HepG2 (cell line): ENCODE measurements around the gene ARMC2.

Source experiments
- CTCF ChIP-seq: sonication (generic); formaldehyde crosslinking; IDR thresholded peaks from 2 replicates; pipeline ENCODE4 v1.5.0; 2020; ENCODE audit warnings: mild to moderate bottlenecking, missing genetic modification reagents, moderate library complexity
- EP300 ChIP-seq, 3 experiments: sonication (generic) in 1 of 3; formaldehyde crosslinking in 1 of 3; IDR thresholded peaks; 2 replicates each; pipeline versions ENCODE4 v1.5.1 to v1.6.1; 2011 to 2020; ENCODE audit warnings: low read depth in 2 of 3, low read length in 2 of 3, borderline replicate concordance in 1 of 3, improper control_type of control experiment in 1 of 3, mild to moderate bottlenecking in 1 of 3, missing genetic modification reagents in 1 of 3, moderate library complexity in 1 of 3
- PCBP2 ChIP-seq: fragments of 200-400 bp; formaldehyde crosslinking; optimal IDR thresholded peaks from 2 replicates; pipeline ENCODE3; 2018; ENCODE audit warnings: low read length, low read depth; ENCODE audit not compliant: poor library complexity, severe bottlenecking
- POGZ ChIP-seq: sonication (generic); formaldehyde crosslinking; IDR thresholded peaks from 2 replicates; pipeline ENCODE4 v1.4.0; 2020; ENCODE audit warnings: mild to moderate bottlenecking, missing genetic modification reagents
- PPARG ChIP-seq: conservative IDR thresholded peaks from 2 replicates; pipeline ENCODE4 v1.6.1; 2016; ENCODE audit warnings: missing biosample characterization, missing genetic modification reagents
- TCF12 ChIP-seq, 2 experiments: fragments of 450-650 bp in 1 of 2; sonication (generic) in 1 of 2; formaldehyde crosslinking in 1 of 2; IDR thresholded peaks; 2 replicates each; pipeline versions ENCODE4 v1.6.1 to v1.8.0; 2017 to 2022; ENCODE audit warnings: antibody characterized with exemption in 1 of 2, mild to moderate bottlenecking in 1 of 2, missing genetic modification reagents in 1 of 2, moderate library complexity in 1 of 2
- USF2 ChIP-seq, 2 experiments: sonication (generic) in 1 of 2; formaldehyde crosslinking in 1 of 2; IDR thresholded peaks; 2 replicates each; pipeline versions ENCODE4 v1.5.1 to v1.6.1; 2011 to 2020; ENCODE audit warnings: borderline replicate concordance in 1 of 2, low read depth in 1 of 2, low read length in 1 of 2, mild to moderate bottlenecking in 1 of 2, missing genetic modification reagents in 1 of 2, moderate library complexity in 1 of 2
- ZNF790 ChIP-seq: sonication (generic); formaldehyde crosslinking; IDR thresholded peaks from 2 replicates; pipeline ENCODE4 v1.8.0; 2022; ENCODE audit warnings: missing genetic modification reagents, mild to moderate bottlenecking, borderline replicate concordance
- TF ChIP-seq, protein P1 (sequence below), 2 experiments: IDR thresholded peaks; 2 replicates each; pipeline ENCODE4 v1.6.1; 2011 to 2012; ENCODE audit warnings: low read length in 2 of 2, borderline replicate concordance in 1 of 2, low read depth in 1 of 2, mild to moderate bottlenecking in 1 of 2, moderate library complexity in 1 of 2

DNA sequence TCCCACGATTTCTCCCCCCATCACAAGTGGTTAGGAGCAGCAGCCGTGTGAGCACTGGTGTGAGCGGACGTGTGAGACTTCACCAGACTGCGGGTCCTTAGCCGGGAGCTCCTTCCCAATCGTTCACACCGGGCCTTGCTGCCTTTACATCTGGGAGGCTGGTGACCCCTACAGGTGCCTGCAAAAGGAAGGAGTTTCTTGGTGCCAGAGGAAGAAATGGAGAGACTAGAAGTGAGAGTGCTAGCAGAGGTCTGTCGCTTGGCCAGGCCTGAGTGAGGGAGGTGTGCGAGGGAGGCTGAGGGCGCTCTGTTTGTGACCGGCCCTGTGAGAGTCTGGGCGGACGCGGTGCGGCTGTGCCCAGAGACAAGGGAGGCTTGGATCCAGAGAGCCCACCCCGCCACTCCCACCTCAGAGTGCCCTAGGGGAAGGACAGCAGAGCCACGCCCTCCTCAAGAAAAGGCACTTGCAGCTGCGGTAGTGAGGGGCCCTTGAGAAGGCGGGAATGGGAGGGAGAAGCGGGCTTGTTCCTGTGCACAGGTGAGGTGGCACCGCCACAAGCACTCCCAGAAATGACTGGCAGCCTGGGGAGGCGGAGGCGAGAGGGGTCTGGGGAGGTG is 10.0 kb upstream of the ARMC2 start:
- no peak for TF ChIP-seq EP300 (IDR thresholded peaks at IDR 0.05; ENCODE audit: low read depth in 2 of 2, low read length in 2 of 2)
- TF ChIP-seq EP300 (CRISPR knock-in tag; IDR thresholded peaks at IDR 0.05; ENCODE audit: borderline replicate concordance) = no peak
- TF ChIP-seq PCBP2 = no peak
- TF ChIP-seq USF2 (IDR thresholded peaks at IDR 0.05; ENCODE audit: low read depth, low read length) = no peak
- TF ChIP-seq USF2 (CRISPR knock-in tag; IDR thresholded peaks at IDR 0.05; ENCODE audit: borderline replicate concordance) = no peak
- TF ChIP-seq, protein P1, sequence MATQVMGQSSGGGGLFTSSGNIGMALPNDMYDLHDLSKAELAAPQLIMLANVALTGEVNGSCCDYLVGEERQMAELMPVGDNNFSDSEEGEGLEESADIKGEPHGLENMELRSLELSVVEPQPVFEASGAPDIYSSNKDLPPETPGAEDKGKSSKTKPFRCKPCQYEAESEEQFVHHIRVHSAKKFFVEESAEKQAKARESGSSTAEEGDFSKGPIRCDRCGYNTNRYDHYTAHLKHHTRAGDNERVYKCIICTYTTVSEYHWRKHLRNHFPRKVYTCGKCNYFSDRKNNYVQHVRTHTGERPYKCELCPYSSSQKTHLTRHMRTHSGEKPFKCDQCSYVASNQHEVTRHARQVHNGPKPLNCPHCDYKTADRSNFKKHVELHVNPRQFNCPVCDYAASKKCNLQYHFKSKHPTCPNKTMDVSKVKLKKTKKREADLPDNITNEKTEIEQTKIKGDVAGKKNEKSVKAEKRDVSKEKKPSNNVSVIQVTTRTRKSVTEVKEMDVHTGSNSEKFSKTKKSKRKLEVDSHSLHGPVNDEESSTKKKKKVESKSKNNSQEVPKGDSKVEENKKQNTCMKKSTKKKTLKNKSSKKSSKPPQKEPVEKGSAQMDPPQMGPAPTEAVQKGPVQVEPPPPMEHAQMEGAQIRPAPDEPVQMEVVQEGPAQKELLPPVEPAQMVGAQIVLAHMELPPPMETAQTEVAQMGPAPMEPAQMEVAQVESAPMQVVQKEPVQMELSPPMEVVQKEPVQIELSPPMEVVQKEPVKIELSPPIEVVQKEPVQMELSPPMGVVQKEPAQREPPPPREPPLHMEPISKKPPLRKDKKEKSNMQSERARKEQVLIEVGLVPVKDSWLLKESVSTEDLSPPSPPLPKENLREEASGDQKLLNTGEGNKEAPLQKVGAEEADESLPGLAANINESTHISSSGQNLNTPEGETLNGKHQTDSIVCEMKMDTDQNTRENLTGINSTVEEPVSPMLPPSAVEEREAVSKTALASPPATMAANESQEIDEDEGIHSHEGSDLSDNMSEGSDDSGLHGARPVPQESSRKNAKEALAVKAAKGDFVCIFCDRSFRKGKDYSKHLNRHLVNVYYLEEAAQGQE (IDR thresholded peaks at IDR 0.05; ENCODE audit: borderline replicate concordance in 1 of 2, low read depth in 1 of 2, low read length in 2 of 2) = no peak
- TF ChIP-seq CTCF = peak; percentile 71
- no peak for TF ChIP-seq PPARG (CRISPR knock-in tag)
- no peak for TF ChIP-seq ZNF790 (CRISPR knock-in tag)
- no peak for TF ChIP-seq POGZ (CRISPR knock-in tag)
- no peak for TF ChIP-seq TCF12 (IDR thresholded peaks at IDR 0.05)
- no peak for TF ChIP-seq TCF12 (CRISPR knock-in tag; IDR thresholded peaks at IDR 0.05)
